ES-I3 (cell line): ENCODE data around the gene CEP290.
"Not testable (repeated sequence)": the region's sequence is repeated elsewhere in the genome, so short reads cannot be mapped to it uniquely, and the experiment has no call there.

ENCODE experiments used
- H3K36me3 ChIP-seq: 2 replicates; pipeline ENCODE4 v1.6.1; 2013; ENCODE audit warnings: mild to moderate bottlenecking, low read length, control low read depth, moderate library complexity; ENCODE audit not compliant: insufficient read depth
- H3K4me1 ChIP-seq: 2 replicates; pipeline ENCODE4 v1.6.1; 2013; ENCODE audit warnings: mild to moderate bottlenecking, control low read depth, low read length; ENCODE audit not compliant: insufficient read depth
- H3K9ac ChIP-seq: 2 replicates; pipeline ENCODE4 v1.6.1; 2013; ENCODE audit warnings: low read depth, mild to moderate bottlenecking, low read length, moderate library complexity
- H3K9me3 ChIP-seq: 2 replicates; pipeline ENCODE4 v1.6.1; 2013; ENCODE audit warnings: mild to moderate bottlenecking, low read length, moderate library complexity; ENCODE audit not compliant: control insufficient read depth, insufficient read depth

Gene CEP290

GRCh38 chr12:88163371-88163770 is 21.5 kb upstream of the CEP290 start:
- Histone ChIP-seq H3K9ac (no peak overlapping the region), H3K36me3 (no peaks in the 10 kb centered on the region), H3K9me3 (no peaks in the 10 kb centered on the region), H3K4me1 (peaks cover 4% of the 10 kb centered on the region; the same call in 1 of the 2 replicates)

- H3K4me1 ChIP-seq, result peaks cover 16% of the 10 kb centered on the region
- H3K36me3 ChIP-seq, result no peaks in the 10 kb centered on the region
- no peak overlapping the region for H3K9ac ChIP-seq
- H3K9me3 ChIP-seq, result no peaks in the 10 kb centered on the region
Measured at GRCh38 chr12:88156075-88156654, 14.3 kb upstream of the CEP290 start.

GRCh38 chr12:88153959-88154358 is 12.1 kb upstream of the CEP290 start:
- Histone ChIP-seq H3K4me1 (peaks cover 13% of the 10 kb centered on the region), H3K36me3 (no peaks in the 10 kb centered on the region), H3K9me3 (no peaks in the 10 kb centered on the region), H3K9ac (no peak overlapping the region)

- H3K36me3 ChIP-seq, result no peaks in the 10 kb centered on the region
- no peaks in the 10 kb centered on the region for H3K9me3 ChIP-seq
- H3K9ac ChIP-seq, result no peak overlapping the region
- peaks cover 13% of the 10 kb centered on the region for H3K4me1 ChIP-seq
Measured at GRCh38 chr12:88150063-88150462, 8.2 kb upstream of the CEP290 start.

- no peaks in the 10 kb centered on the region for H3K36me3 ChIP-seq
- H3K9ac ChIP-seq, result no peak overlapping the region
- H3K4me1 ChIP-seq, result peaks cover 29% of the 10 kb centered on the region
- H3K9me3 ChIP-seq, result no peaks in the 10 kb centered on the region
Measured at GRCh38 chr12:88145567-88146505, 3.9 kb upstream of the CEP290 start.

- H3K4me1 ChIP-seq, result peaks cover 29% of the 10 kb centered on the region
- no peaks in the 10 kb centered on the region for H3K36me3 ChIP-seq
- H3K9me3 ChIP-seq, result no peaks in the 10 kb centered on the region
- H3K9ac ChIP-seq, result no peak overlapping the region; the same call in 1 of the 2 replicates
Measured at GRCh38 chr12:88144546-88145468, 2.9 kb upstream of the CEP290 start.

GRCh38 chr12:88144037-88144436 is 2.1 kb upstream of the CEP290 start:
- Histone ChIP-seq H3K36me3 (no peaks in the 10 kb centered on the region), H3K9ac (no peak overlapping the region; the same call in 1 of the 2 replicates), H3K9me3 (no peaks in the 10 kb centered on the region), H3K4me1 (peaks cover 29% of the 10 kb centered on the region)

- Histone ChIP-seq H3K4me1 (peaks cover 29% of the 10 kb centered on the region), H3K36me3 (no peaks in the 10 kb centered on the region), H3K9ac (peak overlapping the region; percentile 92), H3K9me3 (no peaks in the 10 kb centered on the region)
Measured at GRCh38 chr12:88142610-88142991, 713 bp upstream of the CEP290 start.

GRCh38 chr12:88141425-88141773 is 489 bp downstream of the CEP290 start:
- H3K9me3 ChIP-seq, result no peaks in the 10 kb centered on the region
- H3K4me1 ChIP-seq, result peaks cover 29% of the 10 kb centered on the region
- H3K9ac ChIP-seq, result peak overlapping the region; percentile 92
- no peaks in the 10 kb centered on the region for H3K36me3 ChIP-seq

GRCh38 chr12:88139711-88140110 is 2.2 kb downstream of the CEP290 start:
- not testable (repeated sequence) for H3K9me3 ChIP-seq, H3K36me3 ChIP-seq, H3K9ac ChIP-seq
- peaks cover 12% of the 10 kb centered on the region for H3K4me1 ChIP-seq

- H3K9ac ChIP-seq, H3K9me3 ChIP-seq, H3K4me1 ChIP-seq, H3K36me3 ChIP-seq: not testable (repeated sequence)
Measured at GRCh38 chr12:88133181-88133580, 8.7 kb downstream of the CEP290 start.

GRCh38 chr12:88132392-88132791 is 9.5 kb downstream of the CEP290 start:
- Histone ChIP-seq H3K9me3 (no peaks in the 10 kb centered on the region), H3K36me3 (no peaks in the 10 kb centered on the region), H3K9ac (no peak overlapping the region), H3K4me1 (no peaks in the 10 kb centered on the region)

GRCh38 chr12:88127855-88128254 is 14.0 kb downstream of the CEP290 start:
- Histone ChIP-seq H3K9me3 (no peaks in the 10 kb centered on the region), H3K36me3 (no peaks in the 10 kb centered on the region), H3K9ac (no peak overlapping the region), H3K4me1 (no peaks in the 10 kb centered on the region)

- Histone ChIP-seq H3K9me3 (no peaks in the 10 kb centered on the region), H3K4me1 (no peaks in the 10 kb centered on the region), H3K36me3 (no peaks in the 10 kb centered on the region), H3K9ac (no peak overlapping the region)
Measured at GRCh38 chr12:88127099-88127498, 14.8 kb downstream of the CEP290 start.
